Measurements from ENCODE around the gene DNM3.

The DNM3 gene

GRCh38 chr1:172277989-172278388 is 436.7 kb downstream of the DNM3 start:
- Histone ChIP-seq H3K4me3 (ENCODE audit: severe bottlenecking) (no peak overlapping the region), H3K36me3 (ENCODE audit: low read depth) (no peaks in the 10 kb centered on the region), H3K4me1 (ENCODE audit: insufficient read depth, poor library complexity, severe bottlenecking) (no peaks in the 10 kb centered on the region), H3K9me3 (ENCODE audit: severe bottlenecking) (no peaks in the 10 kb centered on the region), H3K27ac (ENCODE audit: poor library complexity, severe bottlenecking) (no peak overlapping the region), H3K27me3 (ENCODE audit: insufficient read depth, poor library complexity, severe bottlenecking) (no peaks in the 10 kb centered on the region)
- TF ChIP-seq, protein P1, sequence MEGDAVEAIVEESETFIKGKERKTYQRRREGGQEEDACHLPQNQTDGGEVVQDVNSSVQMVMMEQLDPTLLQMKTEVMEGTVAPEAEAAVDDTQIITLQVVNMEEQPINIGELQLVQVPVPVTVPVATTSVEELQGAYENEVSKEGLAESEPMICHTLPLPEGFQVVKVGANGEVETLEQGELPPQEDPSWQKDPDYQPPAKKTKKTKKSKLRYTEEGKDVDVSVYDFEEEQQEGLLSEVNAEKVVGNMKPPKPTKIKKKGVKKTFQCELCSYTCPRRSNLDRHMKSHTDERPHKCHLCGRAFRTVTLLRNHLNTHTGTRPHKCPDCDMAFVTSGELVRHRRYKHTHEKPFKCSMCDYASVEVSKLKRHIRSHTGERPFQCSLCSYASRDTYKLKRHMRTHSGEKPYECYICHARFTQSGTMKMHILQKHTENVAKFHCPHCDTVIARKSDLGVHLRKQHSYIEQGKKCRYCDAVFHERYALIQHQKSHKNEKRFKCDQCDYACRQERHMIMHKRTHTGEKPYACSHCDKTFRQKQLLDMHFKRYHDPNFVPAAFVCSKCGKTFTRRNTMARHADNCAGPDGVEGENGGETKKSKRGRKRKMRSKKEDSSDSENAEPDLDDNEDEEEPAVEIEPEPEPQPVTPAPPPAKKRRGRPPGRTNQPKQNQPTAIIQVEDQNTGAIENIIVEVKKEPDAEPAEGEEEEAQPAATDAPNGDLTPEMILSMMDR (IDR thresholded peaks at IDR 0.05; ENCODE audit: poor library complexity, severe bottlenecking): no peak
- ATAC-seq (ENCODE audit: low read depth) (no peak), DNase-seq (ENCODE audit: low spot score) (no peak)

GRCh38 chr1:172278478-172278877 is 437.2 kb downstream of the DNM3 start:
- Histone ChIP-seq H3K36me3 (ENCODE audit: low read depth) (no peaks in the 10 kb centered on the region), H3K9me3 (ENCODE audit: severe bottlenecking) (no peaks in the 10 kb centered on the region), H3K27ac (ENCODE audit: poor library complexity, severe bottlenecking) (no peak overlapping the region), H3K27me3 (ENCODE audit: insufficient read depth, poor library complexity, severe bottlenecking) (no peaks in the 10 kb centered on the region), H3K4me3 (ENCODE audit: severe bottlenecking) (no peak overlapping the region), H3K4me1 (ENCODE audit: insufficient read depth, poor library complexity, severe bottlenecking) (no peaks in the 10 kb centered on the region)
- DNase-seq (ENCODE audit: low spot score) (no peak), ATAC-seq (ENCODE audit: low read depth) (no peak)
- TF ChIP-seq, protein P1 (IDR thresholded peaks at IDR 0.05; ENCODE audit: poor library complexity, severe bottlenecking): no peak

DNA sequence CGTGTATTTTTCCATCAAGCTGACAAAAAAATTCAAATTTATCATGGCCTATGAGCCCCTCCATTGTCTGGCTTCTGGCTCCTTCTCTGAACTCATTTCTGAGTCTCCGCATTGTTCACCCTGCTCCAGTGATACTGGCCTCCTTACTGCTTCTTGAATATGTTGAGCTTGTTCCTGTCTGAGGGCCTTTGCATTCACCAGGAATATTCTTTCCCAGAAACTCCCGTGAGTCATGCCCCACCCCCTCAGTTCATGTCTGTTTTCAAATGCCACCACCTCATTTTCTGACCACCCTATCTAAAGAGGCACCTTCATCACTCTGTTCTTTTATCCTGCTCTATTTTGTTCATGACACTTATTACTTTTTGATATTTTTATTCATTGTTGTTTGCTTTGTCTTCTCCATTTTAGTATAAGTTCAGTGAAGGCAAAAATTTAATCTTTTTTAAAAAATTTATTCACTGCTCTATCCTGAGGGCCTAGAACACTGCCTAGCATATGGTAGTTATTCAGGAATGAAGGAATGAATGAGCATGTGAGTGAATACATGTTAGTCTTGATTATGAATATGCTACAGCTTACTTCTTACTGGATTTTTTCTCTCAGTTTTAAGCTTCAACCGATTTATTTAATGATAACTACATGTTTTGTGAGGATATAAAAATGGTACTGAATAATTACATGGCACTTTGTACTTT is 438.8 kb downstream of the DNM3 start:
- H3K4me3 ChIP-seq (ENCODE audit: severe bottlenecking): no peak overlapping the region
- no peaks in the 10 kb centered on the region for H3K27me3 ChIP-seq (ENCODE audit: insufficient read depth, poor library complexity, severe bottlenecking)
- H3K4me1 ChIP-seq (ENCODE audit: insufficient read depth, poor library complexity, severe bottlenecking): no peaks in the 10 kb centered on the region
- no peaks in the 10 kb centered on the region for H3K36me3 ChIP-seq (ENCODE audit: low read depth)
- no peaks in the 10 kb centered on the region for H3K9me3 ChIP-seq (ENCODE audit: severe bottlenecking)
- no peak for ATAC-seq (ENCODE audit: low read depth)
- DNase-seq (ENCODE audit: low spot score): no peak
- TF ChIP-seq, protein P1 (IDR thresholded peaks at IDR 0.05; ENCODE audit: poor library complexity, severe bottlenecking): no peak
- no peak overlapping the region for H3K27ac ChIP-seq (ENCODE audit: poor library complexity, severe bottlenecking)

GRCh38 chr1:172283766-172284165 is 442.5 kb downstream of the DNM3 start:
- Histone ChIP-seq H3K27ac (ENCODE audit: poor library complexity, severe bottlenecking) (no peak overlapping the region), H3K4me3 (ENCODE audit: severe bottlenecking) (no peak overlapping the region), H3K27me3 (ENCODE audit: insufficient read depth, poor library complexity, severe bottlenecking) (no peaks in the 10 kb centered on the region), H3K36me3 (ENCODE audit: low read depth) (no peaks in the 10 kb centered on the region), H3K4me1 (ENCODE audit: insufficient read depth, poor library complexity, severe bottlenecking) (peaks cover 7% of the 10 kb centered on the region), H3K9me3 (ENCODE audit: severe bottlenecking) (no peaks in the 10 kb centered on the region)
- TF ChIP-seq, protein P1 (IDR thresholded peaks at IDR 0.05; ENCODE audit: poor library complexity, severe bottlenecking): no peak
- no peak for DNase-seq (ENCODE audit: low spot score)
- ATAC-seq (ENCODE audit: low read depth): no peak

GRCh38 chr1:172286629-172287076 is 445.4 kb downstream of the DNM3 start:
- TF ChIP-seq, protein P1 (IDR thresholded peaks at IDR 0.05; ENCODE audit: poor library complexity, severe bottlenecking): no peak
- peak; percentile 57 for ATAC-seq (ENCODE audit: low read depth)
- Histone ChIP-seq H3K4me1 (ENCODE audit: insufficient read depth, poor library complexity, severe bottlenecking) (peaks cover 7% of the 10 kb centered on the region), H3K27ac (ENCODE audit: poor library complexity, severe bottlenecking) (no peak overlapping the region), H3K4me3 (ENCODE audit: severe bottlenecking) (no peak overlapping the region), H3K27me3 (ENCODE audit: insufficient read depth, poor library complexity, severe bottlenecking) (no peaks in the 10 kb centered on the region), H3K36me3 (ENCODE audit: low read depth) (no peaks in the 10 kb centered on the region), H3K9me3 (ENCODE audit: severe bottlenecking) (no peaks in the 10 kb centered on the region)
- no peak for DNase-seq (ENCODE audit: low spot score)
